WI38 (cell line): ENCODE results near the gene ZMYND8.

Experiments
- H3K4me3 ChIP-seq: 2 replicates; pipeline ENCODE4 v1.5.1; 2011; ENCODE audit warnings: low read depth, mild to moderate bottlenecking, control low read depth, low read length
- CTCF ChIP-seq: IDR thresholded peaks from 2 replicates; pipeline ENCODE4 v1.5.1; 2012; ENCODE audit warnings: low read depth, mild to moderate bottlenecking, control low read depth, low read length

The ZMYND8 gene

GRCh38 chr20:47235853-47236638 lies 120.5 kb downstream of the ZMYND8 start:
- no peak for TF ChIP-seq CTCF
- no peak overlapping the region for H3K4me3 ChIP-seq

- no peak for TF ChIP-seq CTCF
- no peak overlapping the region for H3K4me3 ChIP-seq
Measured at GRCh38 chr20:47235111-47235510, 121.4 kb downstream of the ZMYND8 start.

GRCh38 chr20:47233333-47234188 lies 122.9 kb downstream of the ZMYND8 start:
- no peak for TF ChIP-seq CTCF
- no peak overlapping the region for H3K4me3 ChIP-seq

GRCh38 chr20:47232518-47232917 lies 124.0 kb downstream of the ZMYND8 start:
- no peak for TF ChIP-seq CTCF
- no peak overlapping the region for H3K4me3 ChIP-seq

GRCh38 chr20:47231382-47232039 lies 125.0 kb downstream of the ZMYND8 start:
- no peak for TF ChIP-seq CTCF
- no peak overlapping the region for H3K4me3 ChIP-seq

GRCh38 chr20:47230811-47231256 lies 125.7 kb downstream of the ZMYND8 start:
- H3K4me3 ChIP-seq, result no peak overlapping the region
- no peak for TF ChIP-seq CTCF
